SH-SY5Y (cell line): ENCODE results near the gene CNTN2.

Experiments used
- GATA2 ChIP-seq: IDR thresholded peaks from 2 replicates; pipeline ENCODE4 v1.6.1; 2011; ENCODE audit warnings: mild to moderate bottlenecking, low read depth, low read length
- GATA3 ChIP-seq: IDR thresholded peaks from 2 replicates; pipeline ENCODE4 v1.6.1; 2011; ENCODE audit warnings: low read depth, mild to moderate bottlenecking, low read length, moderate library complexity

Gene CNTN2

DNA sequence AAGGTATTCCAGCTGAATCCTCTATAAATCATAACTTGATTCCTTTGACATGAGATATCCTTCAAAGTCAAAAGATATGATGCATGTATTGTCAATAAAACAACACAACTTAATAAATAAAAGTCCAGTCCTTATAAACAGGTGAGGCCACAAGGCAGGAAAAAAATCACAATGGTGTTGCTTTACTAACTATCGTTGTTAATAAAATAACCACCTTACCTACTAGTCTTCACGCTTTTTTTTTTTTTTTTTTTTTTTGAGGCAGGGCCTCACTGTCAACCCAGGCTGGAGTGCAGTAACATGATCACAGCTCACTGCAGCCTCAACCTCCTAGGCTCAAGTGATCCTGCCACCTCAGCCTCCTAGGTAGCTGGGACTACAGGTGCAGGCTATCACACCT is 41.3 kb downstream of the CNTN2 start, which contains the start of gene TMEM81:
Gene TMEM81, minus strand, starts transcription at position 101 of the 400 bp plus-strand sequence. CDS start 140 bp downstream, outside the sequence.
- TF ChIP-seq GATA2, result no peak
- TF ChIP-seq GATA3, result no peak

DNA sequence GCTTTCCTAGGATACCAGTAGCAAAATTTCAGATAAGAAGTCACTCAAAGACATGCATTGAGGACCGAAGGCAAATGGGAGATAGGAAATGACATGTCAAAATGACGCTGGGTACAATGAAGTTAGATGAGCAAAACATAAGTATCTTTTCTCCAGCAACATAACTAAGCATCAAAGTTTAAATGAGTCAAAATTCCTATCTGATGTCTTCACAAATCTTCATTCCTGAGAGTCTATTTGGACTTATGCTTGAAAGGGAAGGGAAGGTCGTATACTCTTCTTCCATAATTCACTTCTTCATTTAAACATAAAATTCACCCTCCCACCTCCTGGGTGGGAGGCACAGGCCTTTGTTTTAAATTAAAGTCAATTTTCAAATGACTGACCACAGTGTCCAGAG is 45.3 kb downstream of the CNTN2 start:
- TF ChIP-seq GATA2 (no peak), GATA3 (no peak)

DNA sequence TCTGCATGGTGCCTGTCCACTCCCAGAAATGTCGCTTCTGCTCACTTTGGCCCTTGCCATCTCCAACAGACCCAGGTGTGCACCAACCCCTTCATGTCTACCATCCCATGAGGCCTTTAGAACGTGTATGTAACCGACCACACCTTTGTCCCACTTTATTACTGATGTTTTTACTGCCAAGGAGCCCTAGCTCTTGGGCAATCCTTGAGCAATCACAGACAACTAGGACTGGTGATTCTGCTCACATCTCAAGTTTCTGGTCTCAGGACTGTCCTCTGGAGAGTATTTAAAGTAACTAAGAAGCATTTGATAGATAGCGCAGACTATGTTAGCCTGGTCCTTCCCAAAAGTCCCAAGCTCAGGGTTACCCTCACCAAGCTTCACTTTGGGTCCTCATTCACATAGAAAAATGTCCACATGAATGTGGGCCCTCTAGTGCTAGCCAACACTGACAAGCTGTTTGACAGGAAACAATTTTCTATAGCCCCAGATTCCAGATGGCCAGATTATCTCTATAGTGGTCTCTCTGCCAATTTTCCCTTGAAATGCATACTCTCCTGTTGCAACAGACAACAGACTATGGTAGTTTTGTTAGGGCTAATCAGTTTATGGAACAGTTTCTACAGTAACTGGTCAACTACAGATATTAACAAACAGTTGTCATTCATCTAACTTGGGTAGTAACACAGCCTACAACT is 48.2 kb downstream of the CNTN2 start:
- no peak for TF ChIP-seq GATA3
- TF ChIP-seq GATA2, result peak; percentile 49; the same call in 1 of the 2 replicates

- TF ChIP-seq GATA3, result no peak
Observed at GRCh38 chr1:205095422-205095821, 52.4 kb downstream of the CNTN2 start.

DNA sequence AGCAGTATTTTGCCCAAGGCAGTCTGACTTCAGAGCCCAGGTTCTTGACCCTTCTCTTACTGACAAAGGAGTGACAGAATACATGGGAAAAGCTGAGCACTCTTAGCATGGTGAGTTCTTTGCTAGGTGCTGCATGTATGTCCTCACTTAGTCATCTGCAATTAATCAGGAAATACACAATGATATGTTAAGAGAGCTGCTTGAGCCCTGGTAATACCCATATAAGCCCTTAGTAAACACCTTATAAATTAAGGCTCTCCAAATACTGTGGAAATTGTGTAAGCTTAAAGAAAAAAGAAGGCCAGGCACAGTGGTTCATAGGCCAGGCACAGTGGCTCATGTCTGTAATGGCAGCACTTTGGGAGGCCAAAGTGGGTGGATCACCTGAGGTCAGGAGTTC is 55.2 kb downstream of the CNTN2 start:
- TF ChIP-seq GATA2 (no peak), GATA3 (no peak)

- TF ChIP-seq GATA2, result no peak
- no peak for TF ChIP-seq GATA3
Observed at GRCh38 chr1:205102404-205102803, 59.4 kb downstream of the CNTN2 start.

GRCh38 chr1:205107327-205107726 is 64.3 kb downstream of the CNTN2 start:
- TF ChIP-seq GATA3, result no peak
- TF ChIP-seq GATA2, result no peak

DNA sequence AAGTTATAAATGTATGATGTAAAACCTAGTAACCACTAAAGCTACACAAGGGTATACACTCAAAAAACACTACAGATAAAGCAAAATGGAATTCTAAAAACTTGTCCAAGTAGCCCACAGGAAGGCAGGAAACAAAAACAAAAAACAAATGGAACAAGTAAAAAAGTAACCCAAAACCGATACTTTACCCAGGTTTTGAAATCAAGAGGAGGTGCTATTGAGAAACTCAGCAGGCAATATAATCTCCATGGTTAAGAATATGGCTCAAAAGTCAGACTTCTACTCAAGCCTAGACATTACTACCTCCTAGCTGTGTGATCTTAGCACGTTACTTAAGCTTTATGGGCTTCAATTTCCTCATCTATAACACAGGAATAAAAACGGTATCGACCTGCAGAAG is 65.5 kb downstream of the CNTN2 start:
- TF ChIP-seq GATA3 (no peak), GATA2 (no peak)

- TF ChIP-seq GATA2 (no peak), GATA3 (no peak)
Observed at GRCh38 chr1:205109269-205109668, 66.3 kb downstream of the CNTN2 start.

- TF ChIP-seq GATA2 (no peak), GATA3 (no peak)
Observed at GRCh38 chr1:205109711-205110110, 66.7 kb downstream of the CNTN2 start.

GRCh38 chr1:205111354-205111753 is 68.3 kb downstream of the CNTN2 start:
- TF ChIP-seq GATA3, result no peak
- TF ChIP-seq GATA2, result no peak

DNA sequence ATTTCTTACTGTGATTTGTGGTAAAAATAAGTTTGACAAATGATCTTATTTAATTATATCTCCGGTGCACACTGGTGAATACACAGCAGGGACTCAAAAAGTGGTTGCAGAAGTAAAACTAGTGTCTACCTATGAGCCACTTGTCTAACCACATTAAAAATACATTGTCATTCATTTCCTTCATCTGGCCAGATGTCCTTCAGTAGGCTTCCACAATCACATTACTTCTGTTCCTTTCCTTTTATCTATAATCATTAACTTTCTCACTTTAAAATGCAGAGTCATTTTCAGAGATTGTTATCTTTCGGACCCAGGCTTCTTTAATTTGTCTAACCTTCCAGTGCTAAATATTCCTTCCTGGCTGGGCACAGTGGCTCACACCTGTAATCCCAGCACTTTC is 75.7 kb downstream of the CNTN2 start:
- TF ChIP-seq GATA2 (no peak), GATA3 (no peak)

DNA sequence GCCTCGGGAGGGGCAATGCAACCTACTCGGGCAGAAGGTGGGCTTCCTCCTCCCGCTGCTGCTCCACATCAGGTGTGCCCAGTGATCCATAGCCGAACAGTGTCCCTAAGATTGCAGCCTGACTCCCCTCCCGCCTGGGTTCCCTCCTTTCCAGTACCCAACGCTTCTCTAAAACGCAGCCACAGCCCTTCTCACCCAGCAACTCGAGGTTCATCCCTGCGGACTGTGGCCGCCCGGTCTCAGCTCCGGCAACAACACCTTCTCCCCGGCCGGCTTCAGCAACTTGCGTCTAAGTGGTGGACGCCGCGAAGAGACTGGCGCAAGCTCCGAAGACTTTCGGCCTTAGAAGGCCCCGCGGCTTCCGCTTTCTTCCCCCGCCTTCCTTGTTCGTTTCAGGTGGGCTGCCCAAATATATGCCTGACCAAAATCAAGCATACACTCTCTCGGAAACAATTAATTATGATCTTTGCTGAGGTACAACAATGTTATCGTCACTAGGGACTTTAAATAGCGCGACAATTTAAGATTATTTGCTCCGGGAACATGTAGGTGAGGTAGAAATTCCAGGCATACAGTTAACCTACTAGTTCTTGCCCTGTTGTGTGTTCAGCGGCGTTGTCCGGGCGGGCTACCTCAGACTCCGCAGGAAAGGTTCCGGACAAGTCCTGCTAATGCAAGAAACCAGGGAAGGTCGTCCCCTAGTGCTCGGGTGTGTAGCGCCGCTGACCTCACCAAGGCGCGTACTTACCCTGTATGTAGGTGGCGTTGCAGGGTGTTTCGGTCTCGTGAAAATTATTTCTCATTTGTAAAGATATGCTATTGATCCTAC is 78.9 kb downstream of the CNTN2 start, which contains the start of gene RBBP5:
Gene RBBP5, minus strand, starts transcription at position 319 of the 829 bp plus-strand sequence. Its CDS starts 105 bp downstream, at position 214.
- TF ChIP-seq GATA2 (no peak), GATA3 (no peak)

- TF ChIP-seq GATA2, result no peak
- no peak for TF ChIP-seq GATA3
Observed at GRCh38 chr1:205122489-205122882, 79.5 kb downstream of the CNTN2 start.

DNA sequence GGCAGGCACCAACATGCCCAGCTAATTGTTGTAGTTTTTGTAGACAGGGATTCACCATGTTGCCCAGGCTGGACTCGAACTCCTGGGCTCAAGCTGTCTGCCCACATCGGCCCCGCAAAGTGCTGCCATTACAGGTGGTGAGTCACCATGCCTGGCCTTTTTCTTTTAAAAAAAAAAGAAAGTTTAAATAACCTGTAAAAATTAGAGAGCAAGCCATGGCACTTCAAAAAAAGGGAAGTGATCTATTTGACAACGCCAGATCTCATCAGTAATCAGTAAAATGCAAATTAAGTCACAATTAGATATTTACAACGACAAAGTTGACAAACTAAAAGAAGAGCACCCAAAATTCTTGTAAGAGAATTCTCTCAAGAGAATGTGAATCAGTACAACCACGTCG is 81.7 kb downstream of the CNTN2 start:
- no peak for TF ChIP-seq GATA3
- no peak for TF ChIP-seq GATA2
